ENCODE measurements around the gene PPP1R7.
"Not testable (repeated sequence)": the region's sequence is repeated elsewhere in the genome, so short reads cannot be mapped to it uniquely, and the experiment has no call there.

Gene PPP1R7

GRCh38 chr2:241189093-241189855 is 39.0 kb downstream of the PPP1R7 start:
- H3K4me3 ChIP-seq (ENCODE audit: low read depth in 1 of 5, low read length in 5 of 5), result no peak overlapping the region
- H3K9ac ChIP-seq (ENCODE audit: low read length in 5 of 5), result no peak overlapping the region
- H3K9me3 ChIP-seq (ENCODE audit: control insufficient read depth in 5 of 5, low read length in 5 of 5), result no peaks in the 10 kb centered on the region
- H3K27me3 ChIP-seq (ENCODE audit: control insufficient read depth in 5 of 5, insufficient read depth in 4 of 5, low read length in 5 of 5), result peaks cover 5 to 18% (median 12%) of the 10 kb centered on the region in 5 donors
- no peaks in the 10 kb centered on the region for H3K4me1 ChIP-seq (ENCODE audit: control insufficient read depth in 5 of 5, insufficient read depth in 5 of 5, low read length in 5 of 5)
- no peaks in the 10 kb centered on the region for H3K36me3 ChIP-seq (ENCODE audit: control insufficient read depth in 5 of 5, insufficient read depth in 5 of 5, low read length in 5 of 5)
- H3K27ac ChIP-seq (ENCODE audit: low read depth, low read length), result no peak overlapping the region

GRCh38 chr2:241189856-241190201 is 39.6 kb downstream of the PPP1R7 start:
- Histone ChIP-seq H3K27ac (ENCODE audit: low read depth, low read length) (no peak overlapping the region), H3K4me3 (ENCODE audit: low read depth in 1 of 5, low read length in 5 of 5) (no peak overlapping the region), H3K36me3 (ENCODE audit: control insufficient read depth in 5 of 5, insufficient read depth in 5 of 5, low read length in 5 of 5) (no peaks in the 10 kb centered on the region), H3K4me1 (ENCODE audit: control insufficient read depth in 5 of 5, insufficient read depth in 5 of 5, low read length in 5 of 5) (no peaks in the 10 kb centered on the region), H3K27me3 (ENCODE audit: control insufficient read depth in 5 of 5, insufficient read depth in 4 of 5, low read length in 5 of 5) (peaks cover 5 to 18% (median 12%) of the 10 kb centered on the region in 5 donors), H3K9me3 (ENCODE audit: control insufficient read depth in 5 of 5, low read length in 5 of 5) (no peaks in the 10 kb centered on the region), H3K9ac (ENCODE audit: low read length in 5 of 5) (no peak overlapping the region)

GRCh38 chr2:241190291-241190981 is 40.2 kb downstream of the PPP1R7 start:
- H3K9ac ChIP-seq (ENCODE audit: low read length in 5 of 5), result no peak overlapping the region
- no peaks in the 10 kb centered on the region for H3K36me3 ChIP-seq (ENCODE audit: control insufficient read depth in 5 of 5, insufficient read depth in 5 of 5, low read length in 5 of 5)
- peaks cover 5 to 18% (median 12%) of the 10 kb centered on the region in 5 donors for H3K27me3 ChIP-seq (ENCODE audit: control insufficient read depth in 5 of 5, insufficient read depth in 4 of 5, low read length in 5 of 5)
- no peak overlapping the region for H3K4me3 ChIP-seq (ENCODE audit: low read depth in 1 of 5, low read length in 5 of 5)
- H3K4me1 ChIP-seq (ENCODE audit: control insufficient read depth in 5 of 5, insufficient read depth in 5 of 5, low read length in 5 of 5), result no peaks in the 10 kb centered on the region
- H3K9me3 ChIP-seq (ENCODE audit: control insufficient read depth in 5 of 5, low read length in 5 of 5), result no peaks in the 10 kb centered on the region
- H3K27ac ChIP-seq (ENCODE audit: low read depth, low read length), result no peak overlapping the region

GRCh38 chr2:241191081-241191480 is 40.8 kb downstream of the PPP1R7 start:
- no peak overlapping the region for H3K4me3 ChIP-seq (ENCODE audit: low read depth in 1 of 5, low read length in 5 of 5)
- H3K36me3 ChIP-seq (ENCODE audit: control insufficient read depth in 5 of 5, insufficient read depth in 5 of 5, low read length in 5 of 5), result no peaks in the 10 kb centered on the region
- peaks cover 5 to 18% (median 12%) of the 10 kb centered on the region in 5 donors for H3K27me3 ChIP-seq (ENCODE audit: control insufficient read depth in 5 of 5, insufficient read depth in 4 of 5, low read length in 5 of 5)
- H3K4me1 ChIP-seq (ENCODE audit: control insufficient read depth in 5 of 5, insufficient read depth in 5 of 5, low read length in 5 of 5), result no peaks in the 10 kb centered on the region
- no peaks in the 10 kb centered on the region for H3K9me3 ChIP-seq (ENCODE audit: control insufficient read depth in 5 of 5, low read length in 5 of 5)
- no peak overlapping the region for H3K9ac ChIP-seq (ENCODE audit: low read length in 5 of 5)
- no peak overlapping the region for H3K27ac ChIP-seq (ENCODE audit: low read depth, low read length)

GRCh38 chr2:241193271-241193670 is 43.0 kb downstream of the PPP1R7 start:
- peaks cover 0 to 8% (median 3%) of the 10 kb centered on the region in 5 donors for H3K27me3 ChIP-seq (ENCODE audit: control insufficient read depth in 5 of 5, insufficient read depth in 4 of 5, low read length in 5 of 5)
- no peak overlapping the region for H3K4me3 ChIP-seq (ENCODE audit: low read depth in 1 of 5, low read length in 5 of 5)
- no peaks in the 10 kb centered on the region for H3K9me3 ChIP-seq (ENCODE audit: control insufficient read depth in 5 of 5, low read length in 5 of 5)
- no peak overlapping the region for H3K9ac ChIP-seq (ENCODE audit: low read length in 5 of 5)
- no peaks in the 10 kb centered on the region for H3K36me3 ChIP-seq (ENCODE audit: control insufficient read depth in 5 of 5, insufficient read depth in 5 of 5, low read length in 5 of 5)
- no peak overlapping the region for H3K27ac ChIP-seq (ENCODE audit: low read depth, low read length)
- no peaks in the 10 kb centered on the region for H3K4me1 ChIP-seq (ENCODE audit: control insufficient read depth in 5 of 5, insufficient read depth in 5 of 5, low read length in 5 of 5)

- Histone ChIP-seq H3K9me3 (ENCODE audit: control insufficient read depth in 5 of 5, low read length in 5 of 5) (no peaks in the 10 kb centered on the region), H3K27ac (ENCODE audit: low read depth, low read length) (no peak overlapping the region), H3K36me3 (ENCODE audit: control insufficient read depth in 5 of 5, insufficient read depth in 5 of 5, low read length in 5 of 5) (no peaks in the 10 kb centered on the region), H3K4me1 (ENCODE audit: control insufficient read depth in 5 of 5, insufficient read depth in 5 of 5, low read length in 5 of 5) (no peaks in the 10 kb centered on the region), H3K9ac (ENCODE audit: low read length in 5 of 5) (no peak overlapping the region), H3K27me3 (ENCODE audit: control insufficient read depth in 5 of 5, insufficient read depth in 4 of 5, low read length in 5 of 5) (peaks cover 0 to 5% (median 0%) of the 10 kb centered on the region in 5 donors), H3K4me3 (ENCODE audit: low read depth in 1 of 5, low read length in 5 of 5) (no peak overlapping the region)
These were observed 44.5 kb downstream of the PPP1R7 start for GRCh38 chr2:241194811-241195210.

- Histone ChIP-seq H3K4me1 (ENCODE audit: control insufficient read depth in 5 of 5, insufficient read depth in 5 of 5, low read length in 5 of 5) (no peaks in the 10 kb centered on the region), H3K27me3 (ENCODE audit: control insufficient read depth in 5 of 5, insufficient read depth in 4 of 5, low read length in 5 of 5) (peaks cover 0 to 4% (median 0%) of the 10 kb centered on the region in 5 donors), H3K9ac (ENCODE audit: low read length in 5 of 5) (no peak overlapping the region), H3K36me3 (ENCODE audit: control insufficient read depth in 5 of 5, insufficient read depth in 5 of 5, low read length in 5 of 5) (no peaks in the 10 kb centered on the region), H3K9me3 (ENCODE audit: control insufficient read depth in 5 of 5, low read length in 5 of 5) (no peaks in the 10 kb centered on the region), H3K4me3 (ENCODE audit: low read depth in 1 of 5, low read length in 5 of 5) (no peak overlapping the region), H3K27ac (ENCODE audit: low read depth, low read length) (no peak overlapping the region)
These were observed 45.4 kb downstream of the PPP1R7 start for GRCh38 chr2:241195506-241196130.

- H3K4me3 ChIP-seq (ENCODE audit: low read depth in 1 of 5, low read length in 5 of 5); H3K27ac ChIP-seq (ENCODE audit: low read depth, low read length); H3K27me3 ChIP-seq (ENCODE audit: control insufficient read depth in 5 of 5, insufficient read depth in 4 of 5, low read length in 5 of 5); H3K9me3 ChIP-seq (ENCODE audit: control insufficient read depth in 5 of 5, low read length in 5 of 5); H3K36me3 ChIP-seq (ENCODE audit: control insufficient read depth in 5 of 5, insufficient read depth in 5 of 5, low read length in 5 of 5); H3K4me1 ChIP-seq (ENCODE audit: control insufficient read depth in 5 of 5, insufficient read depth in 5 of 5, low read length in 5 of 5); H3K9ac ChIP-seq (ENCODE audit: low read length in 5 of 5): not testable (repeated sequence)
These were observed 47.0 kb downstream of the PPP1R7 start for GRCh38 chr2:241197246-241197645.

- Histone ChIP-seq H3K4me1 (ENCODE audit: control insufficient read depth in 5 of 5, insufficient read depth in 5 of 5, low read length in 5 of 5) (no peaks in the 10 kb centered on the region), H3K36me3 (ENCODE audit: control insufficient read depth in 5 of 5, insufficient read depth in 5 of 5, low read length in 5 of 5) (no peaks in the 10 kb centered on the region), H3K4me3 (ENCODE audit: low read depth in 1 of 5, low read length in 5 of 5) (no peak overlapping the region), H3K27ac (ENCODE audit: low read depth, low read length) (no peak overlapping the region), H3K9me3 (ENCODE audit: control insufficient read depth in 5 of 5, low read length in 5 of 5) (no peaks in the 10 kb centered on the region), H3K27me3 (ENCODE audit: control insufficient read depth in 5 of 5, insufficient read depth in 4 of 5, low read length in 5 of 5) (peaks cover 0 to 4% (median 0%) of the 10 kb centered on the region in 5 donors), H3K9ac (ENCODE audit: low read length in 5 of 5) (no peak overlapping the region)
These were observed 47.7 kb downstream of the PPP1R7 start for GRCh38 chr2:241197947-241198346.

Measured in subcutaneous abdominal adipose tissue (tissue), 5 donors.